ENCODE results near the gene SKA2.
"Not testable (repeated sequence)": the region's sequence is repeated elsewhere in the genome, so short reads cannot be mapped to it uniquely, and the experiment has no call there.

SKA2 gene

GRCh38 chr17:59154721-59155438 is at the start of gene SKA2:
Gene SKA2 (minus strand): TSS chr17:59155186. CDS start chr17:59155163, 23 bp downstream.
- peak within 1 kb of the TSS; percentile 95 for H3K4me3 ChIP-seq (ENCODE audit: low read length)
- no peaks in the 10 kb centered on the region for H3K36me3 ChIP-seq (ENCODE audit: control insufficient read depth, insufficient read depth, low read length, severe bottlenecking)
- DNase-seq (ENCODE audit: low read depth) = peak; percentile 99
- H3K9me3 ChIP-seq (ENCODE audit: control insufficient read depth, low read length) = no peaks in the 10 kb centered on the region
- peaks cover 6% of the 10 kb centered on the region for H3K4me1 ChIP-seq (ENCODE audit: control insufficient read depth, insufficient read depth, low read length)
- H3K9ac ChIP-seq (ENCODE audit: low read length) = peak within 1 kb of the TSS; percentile 86
- H3K27me3 ChIP-seq (replicated peaks; ENCODE audit: control insufficient read depth, insufficient read depth, low read length) = no peaks in the 10 kb centered on the region

GRCh38 chr17:59202320-59202719 is 47.3 kb upstream of the SKA2 start:
- H3K4me1 ChIP-seq (ENCODE audit: control insufficient read depth, insufficient read depth, low read length) = no peaks in the 10 kb centered on the region
- H3K27me3 ChIP-seq (replicated peaks; ENCODE audit: control insufficient read depth, insufficient read depth, low read length) = no peaks in the 10 kb centered on the region
- H3K36me3 ChIP-seq (ENCODE audit: control insufficient read depth, insufficient read depth, low read length, severe bottlenecking) = no peaks in the 10 kb centered on the region
- H3K9ac ChIP-seq (ENCODE audit: low read length) = no peak overlapping the region
- H3K9me3 ChIP-seq (ENCODE audit: control insufficient read depth, low read length) = no peaks in the 10 kb centered on the region
- DNase-seq (ENCODE audit: low read depth) = no peak
- H3K4me3 ChIP-seq (ENCODE audit: low read length) = no peak overlapping the region

DNA sequence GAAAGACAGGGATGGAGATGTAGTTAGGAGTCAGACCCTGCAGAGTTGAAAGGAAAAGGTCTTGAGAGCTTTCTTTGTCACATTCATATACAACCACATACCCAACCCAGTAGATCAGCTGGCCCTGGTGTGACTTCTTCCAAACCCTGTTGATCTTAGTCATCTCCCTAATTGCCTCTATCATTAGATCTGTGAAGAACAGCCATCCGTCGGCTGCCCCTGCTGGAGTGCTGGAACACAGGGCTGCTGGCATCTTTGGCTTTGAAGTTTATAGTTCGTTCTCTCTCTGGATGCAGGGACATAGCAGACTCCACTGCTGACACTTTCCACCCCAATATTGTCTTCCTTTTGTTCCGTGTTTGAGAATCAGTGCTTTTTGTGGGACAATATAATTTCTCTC is 44.4 kb upstream of the SKA2 start:
- no peak overlapping the region for H3K9ac ChIP-seq (ENCODE audit: low read length)
- no peak overlapping the region for H3K4me3 ChIP-seq (ENCODE audit: low read length)
- no peaks in the 10 kb centered on the region for H3K27me3 ChIP-seq (replicated peaks; ENCODE audit: control insufficient read depth, insufficient read depth, low read length)
- H3K4me1 ChIP-seq (ENCODE audit: control insufficient read depth, insufficient read depth, low read length) = no peaks in the 10 kb centered on the region
- DNase-seq (ENCODE audit: low read depth) = no peak
- H3K36me3 ChIP-seq (ENCODE audit: control insufficient read depth, insufficient read depth, low read length, severe bottlenecking) = no peaks in the 10 kb centered on the region
- H3K9me3 ChIP-seq (ENCODE audit: control insufficient read depth, low read length) = no peaks in the 10 kb centered on the region

- DNase-seq (ENCODE audit: low read depth) = no peak
- no peak overlapping the region for H3K9ac ChIP-seq (ENCODE audit: low read length)
- no peaks in the 10 kb centered on the region for H3K9me3 ChIP-seq (ENCODE audit: control insufficient read depth, low read length)
- no peak overlapping the region for H3K4me3 ChIP-seq (ENCODE audit: low read length)
- no peaks in the 10 kb centered on the region for H3K4me1 ChIP-seq (ENCODE audit: control insufficient read depth, insufficient read depth, low read length)
- no peaks in the 10 kb centered on the region for H3K27me3 ChIP-seq (replicated peaks; ENCODE audit: control insufficient read depth, insufficient read depth, low read length)
- H3K36me3 ChIP-seq (ENCODE audit: control insufficient read depth, insufficient read depth, low read length, severe bottlenecking) = no peaks in the 10 kb centered on the region
These were observed 38.4 kb upstream of the SKA2 start for GRCh38 chr17:59193336-59193862.

DNA sequence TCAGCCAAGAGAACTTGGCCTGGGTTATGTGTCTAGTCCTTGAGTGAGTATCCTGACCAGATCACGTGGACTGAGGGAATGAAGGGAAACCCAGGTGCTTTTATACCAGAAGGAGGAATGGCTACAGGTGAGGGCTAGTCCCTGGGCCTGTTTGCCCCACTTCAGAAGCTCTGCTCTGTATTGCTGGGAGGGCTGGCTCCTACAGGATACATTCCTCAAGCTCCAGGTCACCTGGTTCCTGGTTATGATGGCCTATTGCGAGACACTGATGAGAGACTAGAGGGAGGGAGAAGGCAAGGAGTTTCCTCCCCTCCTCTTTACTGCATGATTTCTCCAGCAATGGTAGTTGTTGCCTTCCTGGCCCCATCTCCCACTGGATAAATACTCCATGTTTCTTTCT is 35.8 kb upstream of the SKA2 start:
- no peaks in the 10 kb centered on the region for H3K36me3 ChIP-seq (ENCODE audit: control insufficient read depth, insufficient read depth, low read length, severe bottlenecking)
- no peaks in the 10 kb centered on the region for H3K4me1 ChIP-seq (ENCODE audit: control insufficient read depth, insufficient read depth, low read length)
- DNase-seq (ENCODE audit: low read depth) = no peak
- no peaks in the 10 kb centered on the region for H3K9me3 ChIP-seq (ENCODE audit: control insufficient read depth, low read length)
- no peak overlapping the region for H3K9ac ChIP-seq (ENCODE audit: low read length)
- H3K27me3 ChIP-seq (replicated peaks; ENCODE audit: control insufficient read depth, insufficient read depth, low read length) = no peaks in the 10 kb centered on the region
- no peak overlapping the region for H3K4me3 ChIP-seq (ENCODE audit: low read length)

DNA sequence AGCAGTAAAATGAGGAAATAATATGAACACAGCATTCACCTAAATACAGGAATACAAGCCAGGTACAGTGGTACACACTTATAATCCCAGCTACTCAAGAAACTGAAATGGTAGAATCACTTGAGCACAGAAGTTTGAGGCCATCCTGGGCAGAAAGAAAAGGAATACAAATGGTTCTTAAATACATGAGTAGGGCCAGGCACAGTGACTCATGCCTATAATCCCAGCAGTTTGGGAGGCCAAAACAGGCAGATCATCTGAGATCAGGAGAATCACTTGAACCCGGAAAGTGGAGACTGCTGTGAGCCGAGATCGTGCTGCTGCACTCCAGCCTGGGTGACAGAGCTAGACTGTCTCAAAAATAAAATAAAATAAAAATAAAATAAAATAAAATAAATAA is 31.9 kb upstream of the SKA2 start:
- Histone ChIP-seq H3K36me3 (ENCODE audit: control insufficient read depth, insufficient read depth, low read length, severe bottlenecking) (no peaks in the 10 kb centered on the region), H3K4me3 (ENCODE audit: low read length) (no peak overlapping the region), H3K27me3 (replicated peaks; ENCODE audit: control insufficient read depth, insufficient read depth, low read length) (no peaks in the 10 kb centered on the region), H3K9me3 (ENCODE audit: control insufficient read depth, low read length) (no peaks in the 10 kb centered on the region), H3K9ac (ENCODE audit: low read length) (no peak overlapping the region), H3K4me1 (ENCODE audit: control insufficient read depth, insufficient read depth, low read length) (no peaks in the 10 kb centered on the region)
- peak; percentile 22 for DNase-seq (ENCODE audit: low read depth)

GRCh38 chr17:59185997-59186396 is 31.0 kb upstream of the SKA2 start:
- H3K36me3 ChIP-seq (ENCODE audit: control insufficient read depth, insufficient read depth, low read length, severe bottlenecking) = no peaks in the 10 kb centered on the region

GRCh38 chr17:59181481-59181880 is 26.5 kb upstream of the SKA2 start:
- Histone ChIP-seq H3K4me3 (ENCODE audit: low read length) (no peak overlapping the region), H3K36me3 (ENCODE audit: control insufficient read depth, insufficient read depth, low read length, severe bottlenecking) (no peaks in the 10 kb centered on the region), H3K9ac (ENCODE audit: low read length) (no peak overlapping the region), H3K9me3 (ENCODE audit: control insufficient read depth, low read length) (no peaks in the 10 kb centered on the region), H3K27me3 (replicated peaks; ENCODE audit: control insufficient read depth, insufficient read depth, low read length) (no peaks in the 10 kb centered on the region), H3K4me1 (ENCODE audit: control insufficient read depth, insufficient read depth, low read length) (no peaks in the 10 kb centered on the region)
- DNase-seq (ENCODE audit: low read depth) = no peak

More at GRCh38 chr17:59185997-59186396, 31.0 kb upstream of the SKA2 start:
- no peaks in the 10 kb centered on the region for H3K27me3 ChIP-seq (replicated peaks; ENCODE audit: control insufficient read depth, insufficient read depth, low read length)
- H3K4me1 ChIP-seq (ENCODE audit: control insufficient read depth, insufficient read depth, low read length) = no peaks in the 10 kb centered on the region
- no peak overlapping the region for H3K4me3 ChIP-seq (ENCODE audit: low read length)
- H3K9me3 ChIP-seq (ENCODE audit: control insufficient read depth, low read length) = no peaks in the 10 kb centered on the region
- H3K9ac ChIP-seq (ENCODE audit: low read length) = no peak overlapping the region
- DNase-seq (ENCODE audit: low read depth) = no peak

- Histone ChIP-seq H3K4me1 (ENCODE audit: control insufficient read depth, insufficient read depth, low read length) (no peaks in the 10 kb centered on the region), H3K4me3 (ENCODE audit: low read length) (no peak overlapping the region), H3K9ac (ENCODE audit: low read length) (no peak overlapping the region), H3K27me3 (replicated peaks; ENCODE audit: control insufficient read depth, insufficient read depth, low read length) (no peaks in the 10 kb centered on the region), H3K36me3 (ENCODE audit: control insufficient read depth, insufficient read depth, low read length, severe bottlenecking) (no peaks in the 10 kb centered on the region), H3K9me3 (ENCODE audit: control insufficient read depth, low read length) (no peaks in the 10 kb centered on the region)
- no peak for DNase-seq (ENCODE audit: low read depth)
These were observed 25.6 kb upstream of the SKA2 start for GRCh38 chr17:59180626-59181025.

GRCh38 chr17:59179601-59180000 is 24.6 kb upstream of the SKA2 start:
- not testable (repeated sequence) for H3K36me3 ChIP-seq (ENCODE audit: control insufficient read depth, insufficient read depth, low read length, severe bottlenecking)

DNA sequence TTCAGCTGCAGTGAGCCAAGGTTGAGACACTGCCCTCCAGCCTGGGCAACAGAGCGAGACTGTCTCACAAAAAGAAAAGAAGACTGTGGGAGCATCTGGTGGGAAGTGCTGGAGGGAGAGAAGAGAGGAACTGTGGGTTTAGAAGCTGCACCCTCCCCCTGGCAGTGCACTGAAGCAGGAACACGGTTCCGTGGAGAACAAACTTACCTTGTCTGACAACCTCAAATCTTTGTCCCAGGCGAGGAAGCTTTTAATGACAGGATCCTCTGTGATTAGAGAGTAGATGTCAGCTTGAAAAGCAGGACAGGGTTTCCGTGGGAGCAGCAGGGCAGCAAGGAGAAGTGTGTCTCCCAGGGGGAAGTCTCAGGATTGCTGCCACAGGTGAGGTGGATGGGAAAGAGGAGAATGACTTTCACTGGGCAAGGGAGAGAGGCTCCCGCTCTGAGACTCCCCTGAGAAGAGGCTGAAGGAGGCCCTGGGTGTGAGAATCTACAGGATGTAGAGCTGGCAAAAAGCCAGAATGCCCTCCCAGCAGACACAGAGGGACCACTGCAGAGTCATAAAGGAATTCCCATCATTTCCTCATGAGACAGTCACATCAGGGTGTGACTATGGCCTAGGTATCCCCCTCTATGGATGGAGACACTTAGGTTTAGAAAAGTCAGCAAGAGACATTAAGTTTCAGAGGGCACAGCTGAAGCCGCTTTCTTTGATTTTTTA is 23.4 kb upstream of the SKA2 start:
- Histone ChIP-seq H3K4me1 (ENCODE audit: control insufficient read depth, insufficient read depth, low read length) (no peaks in the 10 kb centered on the region), H3K27me3 (replicated peaks; ENCODE audit: control insufficient read depth, insufficient read depth, low read length) (no peaks in the 10 kb centered on the region), H3K36me3 (ENCODE audit: control insufficient read depth, insufficient read depth, low read length, severe bottlenecking) (no peaks in the 10 kb centered on the region), H3K4me3 (ENCODE audit: low read length) (no peak overlapping the region), H3K9ac (ENCODE audit: low read length) (no peak overlapping the region), H3K9me3 (ENCODE audit: control insufficient read depth, low read length) (no peaks in the 10 kb centered on the region)
- no peak for DNase-seq (ENCODE audit: low read depth)

More at GRCh38 chr17:59179601-59180000, 24.6 kb upstream of the SKA2 start:
- H3K27me3 ChIP-seq (replicated peaks; ENCODE audit: control insufficient read depth, insufficient read depth, low read length); H3K9me3 ChIP-seq (ENCODE audit: control insufficient read depth, low read length); H3K4me1 ChIP-seq (ENCODE audit: control insufficient read depth, insufficient read depth, low read length); DNase-seq (ENCODE audit: low read depth); H3K4me3 ChIP-seq (ENCODE audit: low read length); H3K9ac ChIP-seq (ENCODE audit: low read length): not testable (repeated sequence)
